GM19035 (cell line): Measurements from ENCODE around the gene ARIH1.

Experiments used
- ATAC-seq: cut with Tn5 transposase; IDR thresholded peaks from one replicate; pipeline ENCODE4 v1.9.1; 2021; ENCODE audit not compliant: unreplicated experiment

Gene ARIH1

GRCh38 chr15:72536506-72536905 is 62.4 kb downstream of the ARIH1 start:
- ATAC-seq, result no peak

GRCh38 chr15:72538931-72539330 is 64.8 kb downstream of the ARIH1 start:
- ATAC-seq, result no peak

- no peak for ATAC-seq
Observed at GRCh38 chr15:72540606-72541237, 66.6 kb downstream of the ARIH1 start.

- no peak for ATAC-seq
Observed at GRCh38 chr15:72541674-72542073, 67.5 kb downstream of the ARIH1 start.

- no peak for ATAC-seq
Observed at GRCh38 chr15:72545156-72545555, 71.0 kb downstream of the ARIH1 start.

- ATAC-seq, result no peak
Observed at GRCh38 chr15:72554471-72555425, 80.6 kb downstream of the ARIH1 start.

GRCh38 chr15:72559781-72560180 is 85.7 kb downstream of the ARIH1 start:
- no peak for ATAC-seq

GRCh38 chr15:72560458-72560857 is 86.3 kb downstream of the ARIH1 start:
- no peak for ATAC-seq

GRCh38 chr15:72562386-72562785 is 88.3 kb downstream of the ARIH1 start:
- no peak for ATAC-seq

GRCh38 chr15:72562878-72563277 is 88.7 kb downstream of the ARIH1 start:
- ATAC-seq, result no peak

GRCh38 chr15:72564091-72564490 is 90.0 kb downstream of the ARIH1 start:
- ATAC-seq, result no peak

GRCh38 chr15:72566973-72567372 is 92.8 kb downstream of the ARIH1 start:
- ATAC-seq, result no peak

GRCh38 chr15:72570059-72570458 is 95.9 kb downstream of the ARIH1 start:
- ATAC-seq, result no peak

GRCh38 chr15:72579814-72580213 is 105.7 kb downstream of the ARIH1 start:
- no peak for ATAC-seq

- no peak for ATAC-seq
Observed at GRCh38 chr15:72584006-72584405, 109.9 kb downstream of the ARIH1 start.

- no peak for ATAC-seq
Observed at GRCh38 chr15:72585025-72585424, 110.9 kb downstream of the ARIH1 start.

- ATAC-seq, result no peak
Observed at GRCh38 chr15:72585476-72586058, 111.4 kb downstream of the ARIH1 start.

GRCh38 chr15:72588096-72588495 is 114.0 kb downstream of the ARIH1 start:
- no peak for ATAC-seq

GRCh38 chr15:72590427-72590826 is 116.3 kb downstream of the ARIH1 start:
- ATAC-seq, result no peak

GRCh38 chr15:72591361-72591760 is 117.2 kb downstream of the ARIH1 start:
- no peak for ATAC-seq

- ATAC-seq, result no peak
Observed at GRCh38 chr15:72592097-72592496, 118.0 kb downstream of the ARIH1 start.

- no peak for ATAC-seq
Observed at GRCh38 chr15:72592676-72593075, 118.5 kb downstream of the ARIH1 start.
